ENCODE results near the gene C1GALT1.

DNA sequence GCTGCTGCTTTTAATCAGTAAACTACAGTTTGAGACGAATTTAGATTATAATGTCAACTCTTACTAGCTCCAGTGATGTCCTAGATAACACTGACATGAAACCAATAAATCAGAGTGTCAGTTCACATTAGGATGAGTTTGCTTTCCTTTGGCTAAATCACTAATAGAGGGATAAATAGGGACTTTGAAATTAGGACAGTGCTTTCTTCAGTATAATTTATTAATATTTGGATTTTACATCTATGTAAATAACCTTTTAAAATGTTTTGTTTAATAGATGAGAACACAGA lies 55.6 kb downstream of the C1GALT1 start:
- TF ChIP-seq, protein P1, sequence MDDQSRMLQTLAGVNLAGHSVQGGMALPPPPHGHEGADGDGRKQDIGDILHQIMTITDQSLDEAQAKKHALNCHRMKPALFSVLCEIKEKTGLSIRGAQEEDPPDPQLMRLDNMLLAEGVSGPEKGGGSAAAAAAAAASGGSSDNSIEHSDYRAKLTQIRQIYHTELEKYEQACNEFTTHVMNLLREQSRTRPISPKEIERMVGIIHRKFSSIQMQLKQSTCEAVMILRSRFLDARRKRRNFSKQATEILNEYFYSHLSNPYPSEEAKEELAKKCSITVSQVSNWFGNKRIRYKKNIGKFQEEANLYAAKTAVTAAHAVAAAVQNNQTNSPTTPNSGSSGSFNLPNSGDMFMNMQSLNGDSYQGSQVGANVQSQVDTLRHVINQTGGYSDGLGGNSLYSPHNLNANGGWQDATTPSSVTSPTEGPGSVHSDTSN (CRISPR knock-in tag; IDR thresholded peaks at IDR 0.05) = no peak
- TF ChIP-seq BCL11A (tag by site-specific recombination; IDR thresholded peaks at IDR 0.05; ENCODE audit: low read depth) = no peak
- no peak for TF ChIP-seq ZNF621 (tag by site-specific recombination; IDR thresholded peaks at IDR 0.05)
- TF ChIP-seq, protein P2, sequence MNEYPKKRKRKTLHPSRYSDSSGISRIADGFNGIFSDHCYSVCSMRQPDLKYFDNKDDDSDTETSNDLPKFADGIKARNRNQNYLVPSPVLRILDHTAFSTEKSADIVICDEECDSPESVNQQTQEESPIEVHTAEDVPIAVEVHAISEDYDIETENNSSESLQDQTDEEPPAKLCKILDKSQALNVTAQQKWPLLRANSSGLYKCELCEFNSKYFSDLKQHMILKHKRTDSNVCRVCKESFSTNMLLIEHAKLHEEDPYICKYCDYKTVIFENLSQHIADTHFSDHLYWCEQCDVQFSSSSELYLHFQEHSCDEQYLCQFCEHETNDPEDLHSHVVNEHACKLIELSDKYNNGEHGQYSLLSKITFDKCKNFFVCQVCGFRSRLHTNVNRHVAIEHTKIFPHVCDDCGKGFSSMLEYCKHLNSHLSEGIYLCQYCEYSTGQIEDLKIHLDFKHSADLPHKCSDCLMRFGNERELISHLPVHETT (tag by site-specific recombination; IDR thresholded peaks at IDR 0.05) = no peak
- TF ChIP-seq ZNF174 (tag by site-specific recombination; IDR thresholded peaks at IDR 0.05) = no peak
- TF ChIP-seq ZBTB21 (tag by site-specific recombination; IDR thresholded peaks at IDR 0.05) = no peak
- TF ChIP-seq ZNF654 (tag by site-specific recombination; IDR thresholded peaks at IDR 0.05; ENCODE audit: low read depth) = no peak
- TF ChIP-seq, protein P3, sequence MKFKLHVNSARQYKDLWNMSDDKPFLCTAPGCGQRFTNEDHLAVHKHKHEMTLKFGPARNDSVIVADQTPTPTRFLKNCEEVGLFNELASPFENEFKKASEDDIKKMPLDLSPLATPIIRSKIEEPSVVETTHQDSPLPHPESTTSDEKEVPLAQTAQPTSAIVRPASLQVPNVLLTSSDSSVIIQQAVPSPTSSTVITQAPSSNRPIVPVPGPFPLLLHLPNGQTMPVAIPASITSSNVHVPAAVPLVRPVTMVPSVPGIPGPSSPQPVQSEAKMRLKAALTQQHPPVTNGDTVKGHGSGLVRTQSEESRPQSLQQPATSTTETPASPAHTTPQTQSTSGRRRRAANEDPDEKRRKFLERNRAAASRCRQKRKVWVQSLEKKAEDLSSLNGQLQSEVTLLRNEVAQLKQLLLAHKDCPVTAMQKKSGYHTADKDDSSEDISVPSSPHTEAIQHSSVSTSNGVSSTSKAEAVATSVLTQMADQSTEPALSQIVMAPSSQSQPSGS (tag by site-specific recombination; IDR thresholded peaks at IDR 0.05; ENCODE audit: low read depth) = no peak
- no peak for TF ChIP-seq CTCF (tag by site-specific recombination; IDR thresholded peaks at IDR 0.05)
- TF ChIP-seq ZBTB11 (tag by site-specific recombination; conservative IDR thresholded peaks at IDR 0.05; ENCODE audit: low read depth) = no peak
- no peak for TF ChIP-seq ZNF670 (tag by site-specific recombination; IDR thresholded peaks at IDR 0.05; ENCODE audit: low read depth)
- TF ChIP-seq, protein P4, sequence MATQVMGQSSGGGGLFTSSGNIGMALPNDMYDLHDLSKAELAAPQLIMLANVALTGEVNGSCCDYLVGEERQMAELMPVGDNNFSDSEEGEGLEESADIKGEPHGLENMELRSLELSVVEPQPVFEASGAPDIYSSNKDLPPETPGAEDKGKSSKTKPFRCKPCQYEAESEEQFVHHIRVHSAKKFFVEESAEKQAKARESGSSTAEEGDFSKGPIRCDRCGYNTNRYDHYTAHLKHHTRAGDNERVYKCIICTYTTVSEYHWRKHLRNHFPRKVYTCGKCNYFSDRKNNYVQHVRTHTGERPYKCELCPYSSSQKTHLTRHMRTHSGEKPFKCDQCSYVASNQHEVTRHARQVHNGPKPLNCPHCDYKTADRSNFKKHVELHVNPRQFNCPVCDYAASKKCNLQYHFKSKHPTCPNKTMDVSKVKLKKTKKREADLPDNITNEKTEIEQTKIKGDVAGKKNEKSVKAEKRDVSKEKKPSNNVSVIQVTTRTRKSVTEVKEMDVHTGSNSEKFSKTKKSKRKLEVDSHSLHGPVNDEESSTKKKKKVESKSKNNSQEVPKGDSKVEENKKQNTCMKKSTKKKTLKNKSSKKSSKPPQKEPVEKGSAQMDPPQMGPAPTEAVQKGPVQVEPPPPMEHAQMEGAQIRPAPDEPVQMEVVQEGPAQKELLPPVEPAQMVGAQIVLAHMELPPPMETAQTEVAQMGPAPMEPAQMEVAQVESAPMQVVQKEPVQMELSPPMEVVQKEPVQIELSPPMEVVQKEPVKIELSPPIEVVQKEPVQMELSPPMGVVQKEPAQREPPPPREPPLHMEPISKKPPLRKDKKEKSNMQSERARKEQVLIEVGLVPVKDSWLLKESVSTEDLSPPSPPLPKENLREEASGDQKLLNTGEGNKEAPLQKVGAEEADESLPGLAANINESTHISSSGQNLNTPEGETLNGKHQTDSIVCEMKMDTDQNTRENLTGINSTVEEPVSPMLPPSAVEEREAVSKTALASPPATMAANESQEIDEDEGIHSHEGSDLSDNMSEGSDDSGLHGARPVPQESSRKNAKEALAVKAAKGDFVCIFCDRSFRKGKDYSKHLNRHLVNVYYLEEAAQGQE (tag by site-specific recombination; IDR thresholded peaks at IDR 0.05) = no peak

Data from HEK293 (cell line).